OCI-LY3 (cell line): ENCODE measurements around the gene SDK1.

Experiments used
- CTCF ChIP-seq: fragments of 200-600, 300-600 bp; sonication (generic); IDR thresholded peaks from 2 replicates; pipeline ENCODE4 v1.5.1; 2014; ENCODE audit warnings: antibody characterized with exemption, low read length, low read depth
- EZH2phosphoT487 ChIP-seq: fragments of 200-600 bp; shearing (Covaris generic); IDR thresholded peaks from 2 replicates; pipeline ENCODE4 v1.6.1; 2018; ENCODE audit warnings: antibody characterized with exemption, mixed run types, low read depth

GRCh38 chr7:3607847-3608246 lies 306.8 kb downstream of the SDK1 start:
- TF ChIP-seq EZH2phosphoT487 (no peak), CTCF (no peak)
